Psoas muscle (tissue), 8 donors: ENCODE data around the gene PIH1D1. TPM values are rescaled to one million over a fixed set of nuclear protein-coding genes. Genes with fewer than 3 reads are reported as not detected.
A peak's percentile ranks its signal among the peaks of the same experiment; 100 is the strongest.

Source experiments
- ATAC-seq, 4 donors: fragments of 200-7000 bp; cut with Tn5 transposase; one replicate each; pipeline ENCODE4 v1.9.1; 2020; ENCODE audit warnings: moderate library complexity in 3 of 4, mild to moderate bottlenecking in 2 of 4
- DNase-seq, 2 donors: peaks; one replicate each; pipeline ENCODE4 v3.0.0-alpha.2; 2020
- H3K27ac ChIP-seq: fragments of 200-600 bp; one replicate; pipeline ENCODE4 v1.8.0; 2022
- H3K27me3 ChIP-seq, 3 donors: fragments of 200-600 bp in 1 of 3; one replicate each; pipeline versions ENCODE4 v1.6.1 to v1.8.0; 2013 to 2022; ENCODE audit warnings: low read length in 2 of 3, mild to moderate bottlenecking in 2 of 3, moderate library complexity in 1 of 3; ENCODE audit not compliant: insufficient read depth in 3 of 3
- H3K36me3 ChIP-seq, 2 donors: fragments of 200-600 bp in 1 of 2; one replicate each; pipeline versions ENCODE4 v1.6.1 to v1.8.0; 2013 to 2022; ENCODE audit warnings: low read depth in 1 of 2, mild to moderate bottlenecking in 1 of 2, moderate library complexity in 1 of 2; ENCODE audit not compliant: insufficient read depth in 1 of 2
- H3K4me1 ChIP-seq: fragments of 200-600 bp; one replicate; pipeline ENCODE4 v1.8.0; 2022
- H3K4me3 ChIP-seq: fragments of 200-600 bp; one replicate; pipeline ENCODE4 v1.8.0; 2022; ENCODE audit warnings: mild to moderate bottlenecking
- H3K9me3 ChIP-seq: fragments of 200-600 bp; one replicate; pipeline ENCODE4 v1.8.0; 2022
- CTCF ChIP-seq: fragments of 200-600 bp; IDR thresholded peaks from one replicate; pipeline ENCODE4 v1.8.0; 2022; ENCODE audit warnings: antibody characterized with exemption
- WGBS, 3 donors: extraction: QIAGEN DNeasy Blood & Tissue Kit; methylation state at CpG; one replicate each; pipeline versions ENCODE4 v1.1.6 to v1.1.7; 2013; 5-methylcytosine and 5-hydroxymethylcytosine counted together
- intact Hi-C, 2 donors: fragments of 100-400 bp; cut with DNase I; formaldehyde crosslinking; loops; one replicate each; pipeline versions ENCODE4 v1.11.0 to v1.14.2; 2022
- polyA plus RNA-seq, 3 donors: library from polyadenylated mRNA; stranded (reverse); fragments of 200-250 nt; gene quantifications; one replicate each; pipeline ENCODE4 v1.2.3, GENCODE V29; 2013
- total RNA-seq, 4 donors: library from RNA; stranded (reverse); fragmentation: NEBNext Ultra II Directional in 2 of 4; extraction: Animal tissue kit (Norgen Biotek cat#: 25700) in 2 of 4; gene quantifications; one replicate each; pipeline versions ENCODE4 v1.2.1 to v1.2.4, GENCODE V29; 2021 to 2023
- donor health status: healthy with polysubstance abuse.
- donor health status: DM: no; HTN: no; CAD: no; lungs with moderate emphysema.
- donor health status: Bipolar disorder and iron deficiency.
- donor health status: healthy.
- donor health status: DM: yes; HTN: yes; CAD: no.
- donor health status: DM: no; HTN: no; CAD: no.
- donor health status: DM: no; HTN: no; CAD: no.
- donor health status: DM: yes; HTN: yes; CAD: no.

Gene PIH1D1
- total and polyA plus RNA-seq, 7 donors = 37.2 to 69.8 (median 46.4) TPM

DNA sequence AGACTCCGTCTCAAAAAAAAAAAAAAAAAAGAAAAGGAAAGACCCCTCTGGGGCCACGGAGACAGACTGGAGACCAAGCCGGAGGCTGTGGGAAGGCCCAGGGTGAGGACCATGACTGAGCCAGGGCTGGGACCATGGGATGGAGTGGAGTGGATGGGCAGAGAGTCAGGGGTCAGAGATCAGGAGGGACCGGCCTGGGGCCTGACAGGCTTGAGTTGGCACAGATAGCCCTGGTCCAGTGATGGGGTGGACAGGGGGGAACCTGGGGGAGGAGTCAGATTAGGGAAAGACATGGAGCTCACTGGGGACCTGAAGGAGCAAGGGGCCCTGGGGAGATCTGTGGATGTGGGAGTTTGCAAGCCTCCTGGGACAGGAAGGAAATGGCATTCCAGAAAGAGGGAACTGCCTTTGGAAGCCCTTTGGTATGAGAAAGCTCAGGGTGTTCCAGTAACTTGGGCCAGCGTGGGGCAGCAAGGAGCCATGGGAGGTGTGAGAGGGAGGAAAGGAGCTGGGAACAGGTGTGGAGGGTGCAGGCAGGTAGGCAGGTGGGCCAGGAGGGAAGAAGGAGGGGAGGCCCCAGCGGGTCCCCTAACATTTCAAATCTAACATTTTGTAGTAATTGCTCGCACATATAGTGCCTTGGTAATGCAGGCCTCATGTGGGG lies 29.5 kb upstream of the PIH1D1 start:
- no peaks in the 10 kb centered on the region for H3K4me1 ChIP-seq
- ATAC-seq (no peak), DNase-seq (no peak)
- H3K27me3 ChIP-seq = no peaks in the 10 kb centered on the region
- no peaks in the 10 kb centered on the region for H3K36me3 ChIP-seq
- 86 to 89% (median 88%) methylated on average over 7 of the region's 7 CpGs for WGBS, 3 donors
- TF ChIP-seq CTCF = no peak
- H3K27ac ChIP-seq = no peak overlapping the region
- intact Hi-C loops = no loop called here
- H3K4me3 ChIP-seq = no peak overlapping the region
- H3K9me3 ChIP-seq = no peaks in the 10 kb centered on the region

DNA sequence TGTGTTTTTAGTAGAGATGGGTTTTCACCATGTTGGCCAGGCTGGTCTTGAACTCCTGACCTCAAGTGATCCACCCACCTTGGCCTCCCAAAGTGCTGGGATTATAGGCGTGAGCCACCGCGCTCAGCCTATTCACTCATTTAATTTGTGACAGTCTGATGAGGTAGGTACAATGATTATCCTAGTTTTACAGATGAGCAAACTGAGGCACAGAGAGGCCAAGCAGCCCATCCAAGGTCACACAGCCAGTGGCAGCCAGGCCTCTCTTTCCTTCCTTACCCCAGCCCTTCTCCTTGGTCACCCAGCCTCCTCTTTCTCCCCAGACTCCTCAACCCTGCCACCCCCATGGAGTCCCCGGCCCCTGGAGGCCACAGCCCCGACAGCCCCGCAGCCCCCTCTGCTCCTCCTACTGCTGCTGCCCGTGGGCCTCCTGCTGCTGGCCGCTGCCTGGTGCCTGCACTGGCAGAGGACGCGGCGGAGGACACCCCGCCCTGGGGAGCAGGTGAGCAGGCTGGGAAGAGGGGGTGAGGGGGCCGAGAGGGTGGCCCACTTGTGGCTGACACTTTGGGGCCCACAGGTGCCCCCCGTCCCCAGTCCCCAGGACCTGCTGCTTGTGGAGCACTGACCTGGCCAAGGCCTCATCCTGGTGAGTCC lies 28.5 kb upstream of the PIH1D1 start:
- H3K9me3 ChIP-seq = no peaks in the 10 kb centered on the region
- H3K4me1 ChIP-seq = no peaks in the 10 kb centered on the region
- 88 to 96% (median 91%) methylated on average over 14 of the region's 14 CpGs for WGBS, 3 donors
- no peaks in the 10 kb centered on the region for H3K36me3 ChIP-seq
- no peak overlapping the region for H3K27ac ChIP-seq
- no peak overlapping the region for H3K4me3 ChIP-seq
- ATAC-seq = no peak
- no peaks in the 10 kb centered on the region for H3K27me3 ChIP-seq
- no peak for TF ChIP-seq CTCF
- peak in 1 of 2 donors; percentile 54 for DNase-seq
- intact Hi-C loops = no loop called here

DNA sequence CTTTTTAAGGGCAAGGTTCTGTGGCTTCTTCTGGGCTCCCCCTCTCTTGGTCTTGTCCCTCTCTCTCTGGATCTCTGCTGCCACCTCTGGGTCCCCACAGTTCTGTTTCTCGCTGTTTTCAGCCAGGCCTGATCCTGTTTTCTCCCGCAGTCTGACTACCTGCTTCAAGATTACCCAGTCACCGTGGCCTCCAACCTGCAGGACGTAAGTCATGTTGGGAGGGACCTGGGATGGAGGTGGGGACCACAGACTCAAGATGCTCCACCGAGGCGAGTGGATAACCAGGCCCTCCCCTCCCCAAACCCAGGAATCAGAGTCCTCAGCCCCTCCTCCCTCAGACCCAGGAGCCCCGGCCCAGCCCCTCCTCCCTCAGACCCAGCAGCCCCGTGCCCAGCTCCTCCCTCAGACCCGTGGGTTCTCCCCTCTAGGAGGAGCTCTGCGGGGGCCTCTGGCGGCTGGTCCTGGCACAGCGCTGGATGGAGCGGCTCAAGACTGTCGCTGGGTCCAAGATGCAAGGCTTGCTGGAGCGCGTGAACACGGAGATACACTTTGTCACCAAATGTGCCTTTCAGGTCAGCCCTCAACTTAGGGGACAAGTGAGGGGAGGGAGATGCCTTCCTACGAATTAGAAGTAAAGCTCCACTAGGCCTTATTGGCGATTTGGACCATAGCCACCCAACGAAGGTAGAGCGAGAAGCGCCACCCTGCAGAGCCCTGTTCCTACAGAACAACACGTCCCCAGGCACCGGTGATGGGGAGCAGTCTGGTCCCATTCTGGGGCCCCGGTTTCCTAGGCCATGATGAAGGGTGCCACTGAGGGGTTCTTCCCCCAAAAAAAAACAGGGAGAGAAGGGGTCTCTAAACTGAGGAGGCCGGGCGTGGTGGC lies 24.6 kb upstream of the PIH1D1 start:
- Histone ChIP-seq H3K27me3 (no peaks in the 10 kb centered on the region), H3K4me1 (peaks cover 5% of the 10 kb centered on the region), H3K27ac (no peak overlapping the region), H3K4me3 (no peak overlapping the region), H3K9me3 (no peaks in the 10 kb centered on the region), H3K36me3 (no peaks in the 10 kb centered on the region)
- DNase-seq = peak; percentile 60 to 73
- peak; percentile 8 for TF ChIP-seq CTCF
- intact Hi-C loops = no loop called here
- 57 to 65% (median 62%) methylated on average over 26 to 27 of the region's 27 CpGs for WGBS, 3 donors
- peak in 2 of 4 donors; percentile 24 to 29 for ATAC-seq

DNA sequence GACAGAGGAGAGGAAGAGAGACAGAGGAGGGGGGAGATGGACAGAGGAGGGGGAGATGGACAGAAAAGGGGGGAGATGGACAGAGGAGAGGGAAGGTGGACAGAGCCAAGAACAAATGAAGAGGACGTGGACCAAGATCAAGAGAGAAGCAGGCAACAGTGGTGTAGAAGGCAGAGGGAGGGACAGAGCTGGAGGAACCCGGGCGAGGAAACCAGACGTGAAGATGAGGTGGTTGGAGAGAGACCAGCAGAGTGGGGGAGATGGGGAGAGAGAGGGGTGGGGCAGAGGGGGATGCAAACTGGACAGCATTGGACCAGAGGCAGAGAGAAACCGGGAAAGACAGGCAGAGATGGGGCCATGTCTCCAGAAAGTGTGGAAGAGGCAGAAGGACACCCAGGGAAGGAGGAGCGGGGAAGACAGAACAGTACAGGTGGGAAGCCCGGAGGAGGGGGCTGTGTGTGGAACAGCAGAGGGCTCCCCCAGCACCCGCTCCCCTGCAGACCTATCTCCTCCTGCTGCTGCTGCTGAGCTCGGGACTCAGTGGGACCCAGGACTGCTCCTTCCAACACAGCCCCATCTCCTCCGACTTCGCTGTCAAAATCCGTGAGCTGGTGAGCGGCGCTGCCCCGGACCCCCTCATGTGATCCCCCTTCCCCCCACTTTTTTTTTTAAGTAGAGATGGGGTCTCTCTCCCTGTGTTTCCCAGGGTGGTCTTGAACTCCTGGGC lies 23.7 kb upstream of the PIH1D1 start:
- Histone ChIP-seq H3K36me3 (no peaks in the 10 kb centered on the region), H3K27ac (no peak overlapping the region), H3K4me1 (peaks cover 5% of the 10 kb centered on the region), H3K4me3 (no peak overlapping the region), H3K9me3 (no peaks in the 10 kb centered on the region), H3K27me3 (no peaks in the 10 kb centered on the region)
- ATAC-seq (no peak), DNase-seq (no peak)
- 59 to 70% (median 68%) methylated on average over 12 to 15 of the region's 15 CpGs for WGBS, 3 donors
- TF ChIP-seq CTCF = no peak
- intact Hi-C loops = no loop called here
